HFFc6 (cell line): Measurements from ENCODE around the gene ZCWPW2. TPM values are rescaled to one million over a fixed set of nuclear protein-coding genes. Genes with fewer than 3 reads are reported as not detected.

Experiments
- DNase-seq: peaks from one replicate; pipeline ENCODE4 v3.0.0-alpha.2; 2018
- H3K27ac Mint-ChIP-seq: 2 replicates; pipeline ENCODE4 v1.8.0; 2020; ENCODE audit warnings: mild to moderate bottlenecking, mixed read lengths
- H3K27me3 Mint-ChIP-seq: 2 replicates; pipeline ENCODE4 v1.8.0; 2021; ENCODE audit warnings: mild to moderate bottlenecking, moderate library complexity, mixed read lengths; ENCODE audit not compliant: insufficient read depth
- H3K36me3 Mint-ChIP-seq: 2 replicates; pipeline ENCODE4 v1.8.0; 2021; ENCODE audit warnings: low read depth, mixed read lengths
- H3K4me1 Mint-ChIP-seq: 2 replicates; pipeline ENCODE4 v1.8.0; 2020; ENCODE audit warnings: low read depth, mixed read lengths
- H3K4me3 Mint-ChIP-seq: 2 replicates; pipeline ENCODE4 v1.8.0; 2020; ENCODE audit warnings: mild to moderate bottlenecking, moderate library complexity, mixed read lengths
- H3K9me3 Mint-ChIP-seq: 2 replicates; pipeline ENCODE4 v1.8.0; 2020; ENCODE audit warnings: mild to moderate bottlenecking, mixed read lengths
- total RNA-seq, 6 experiments: library from RNA; stranded (reverse); fragmentation: NEBNext Ultra II Directional; extraction: Animal tissue kit (Norgen Biotek cat#: 25700); gene quantifications; 2 replicates in 1 of 6; 3 replicates in 5 of 6; pipeline ENCODE4 v1.2.3, GENCODE V29; 2021
- TF ChIP-seq, protein P1 (sequence below): fragments of 200-600 bp; sonication (generic); IDR thresholded peaks from 2 replicates; pipeline ENCODE4 v1.5.0; 2021; ENCODE audit warnings: antibody characterized with exemption, mild to moderate bottlenecking

ZCWPW2 gene
- total RNA-seq, 6 experiments from 2014 or later, result 0.34 to 0.87 (median 0.58) TPM

DNA sequence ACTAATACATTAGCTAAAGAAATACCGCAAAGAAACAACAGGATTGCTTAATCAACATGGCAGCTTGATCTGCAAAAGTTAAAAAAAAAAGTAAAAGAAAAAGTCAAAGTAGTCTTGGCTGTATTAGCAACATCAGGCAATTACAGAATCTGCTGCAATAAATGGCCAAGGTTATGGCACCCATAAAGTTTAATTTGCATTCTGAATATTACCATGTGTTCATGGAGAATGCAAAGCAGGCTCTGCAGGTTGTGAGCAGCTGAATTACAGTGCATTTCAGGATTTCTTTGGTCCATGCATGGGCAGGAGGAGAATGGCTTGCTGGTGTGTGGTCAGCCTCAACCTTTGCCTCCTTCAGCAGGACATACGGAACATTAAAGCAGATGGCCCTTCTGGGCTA is 199.2 kb downstream of the ZCWPW2 start:
- H3K4me3 Mint-ChIP-seq, result no peak overlapping the region
- H3K9me3 Mint-ChIP-seq, result peaks cover 39% of the 10 kb centered on the region
- no peaks in the 10 kb centered on the region; the same call in 1 of the 2 replicates for H3K36me3 Mint-ChIP-seq

DNA sequence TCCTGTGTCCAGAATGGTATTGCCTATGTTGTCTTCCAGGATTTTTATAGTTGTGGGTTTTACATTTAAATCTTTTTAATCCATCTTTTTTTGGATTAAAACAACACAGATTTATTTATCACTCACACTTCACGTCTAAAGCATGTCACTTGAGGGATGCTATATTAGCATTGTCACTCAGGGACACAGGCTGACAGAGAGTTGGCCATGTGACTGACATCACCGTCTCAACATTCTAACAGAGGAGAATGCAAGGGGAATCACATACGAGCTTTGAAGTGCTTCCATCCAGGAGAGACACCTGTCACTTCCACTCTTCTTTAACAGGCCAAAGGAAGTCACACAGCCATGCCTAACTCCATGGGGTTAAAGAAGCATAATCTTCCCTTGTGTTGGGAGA is 204.7 kb downstream of the ZCWPW2 start:
- H3K27me3 Mint-ChIP-seq, result no peaks in the 10 kb centered on the region
- H3K36me3 Mint-ChIP-seq, result no peaks in the 10 kb centered on the region
- no peaks in the 10 kb centered on the region for H3K4me1 Mint-ChIP-seq
- H3K27ac Mint-ChIP-seq, result no peak overlapping the region
- H3K4me3 Mint-ChIP-seq, result no peak overlapping the region
- H3K9me3 Mint-ChIP-seq, result peaks cover 18% of the 10 kb centered on the region
- TF ChIP-seq, protein P1, sequence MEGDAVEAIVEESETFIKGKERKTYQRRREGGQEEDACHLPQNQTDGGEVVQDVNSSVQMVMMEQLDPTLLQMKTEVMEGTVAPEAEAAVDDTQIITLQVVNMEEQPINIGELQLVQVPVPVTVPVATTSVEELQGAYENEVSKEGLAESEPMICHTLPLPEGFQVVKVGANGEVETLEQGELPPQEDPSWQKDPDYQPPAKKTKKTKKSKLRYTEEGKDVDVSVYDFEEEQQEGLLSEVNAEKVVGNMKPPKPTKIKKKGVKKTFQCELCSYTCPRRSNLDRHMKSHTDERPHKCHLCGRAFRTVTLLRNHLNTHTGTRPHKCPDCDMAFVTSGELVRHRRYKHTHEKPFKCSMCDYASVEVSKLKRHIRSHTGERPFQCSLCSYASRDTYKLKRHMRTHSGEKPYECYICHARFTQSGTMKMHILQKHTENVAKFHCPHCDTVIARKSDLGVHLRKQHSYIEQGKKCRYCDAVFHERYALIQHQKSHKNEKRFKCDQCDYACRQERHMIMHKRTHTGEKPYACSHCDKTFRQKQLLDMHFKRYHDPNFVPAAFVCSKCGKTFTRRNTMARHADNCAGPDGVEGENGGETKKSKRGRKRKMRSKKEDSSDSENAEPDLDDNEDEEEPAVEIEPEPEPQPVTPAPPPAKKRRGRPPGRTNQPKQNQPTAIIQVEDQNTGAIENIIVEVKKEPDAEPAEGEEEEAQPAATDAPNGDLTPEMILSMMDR, result no peak
- no peak for DNase-seq

More for the DNA sequence above, 199.2 kb downstream of the ZCWPW2 start:
- Mint-ChIP-seq H3K4me1 (no peaks in the 10 kb centered on the region), H3K27me3 (no peaks in the 10 kb centered on the region), H3K27ac (no peak overlapping the region)
- TF ChIP-seq, protein P1, result no peak
- DNase-seq, result no peak

DNA sequence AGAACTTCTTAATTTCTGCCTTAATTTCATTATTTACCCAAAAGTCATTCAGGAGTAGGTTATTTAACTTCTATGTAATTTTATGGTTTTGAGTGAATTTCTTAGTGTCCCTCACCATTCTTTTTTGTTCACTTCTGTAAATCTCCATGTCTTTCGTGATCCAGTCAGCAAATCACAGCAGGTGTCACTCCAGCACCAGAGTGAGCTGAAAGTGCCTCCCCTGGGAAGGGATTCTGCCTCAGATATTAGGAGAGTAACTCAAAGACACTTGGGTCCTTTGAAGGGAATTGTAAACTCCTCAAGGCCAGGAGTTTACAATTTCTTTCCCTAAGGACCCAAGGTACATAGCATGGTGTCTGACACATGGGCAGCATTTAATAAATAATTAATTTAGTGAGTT is 207.7 kb downstream of the ZCWPW2 start:
- no peaks in the 10 kb centered on the region for H3K36me3 Mint-ChIP-seq
- H3K4me1 Mint-ChIP-seq, result no peaks in the 10 kb centered on the region
- no peak overlapping the region for H3K27ac Mint-ChIP-seq
- no peaks in the 10 kb centered on the region for H3K27me3 Mint-ChIP-seq
- H3K9me3 Mint-ChIP-seq, result peaks cover 1% of the 10 kb centered on the region; the same call in 1 of the 2 replicates
- no peak overlapping the region for H3K4me3 Mint-ChIP-seq
- DNase-seq, result no peak
- TF ChIP-seq, protein P1, result no peak

DNA sequence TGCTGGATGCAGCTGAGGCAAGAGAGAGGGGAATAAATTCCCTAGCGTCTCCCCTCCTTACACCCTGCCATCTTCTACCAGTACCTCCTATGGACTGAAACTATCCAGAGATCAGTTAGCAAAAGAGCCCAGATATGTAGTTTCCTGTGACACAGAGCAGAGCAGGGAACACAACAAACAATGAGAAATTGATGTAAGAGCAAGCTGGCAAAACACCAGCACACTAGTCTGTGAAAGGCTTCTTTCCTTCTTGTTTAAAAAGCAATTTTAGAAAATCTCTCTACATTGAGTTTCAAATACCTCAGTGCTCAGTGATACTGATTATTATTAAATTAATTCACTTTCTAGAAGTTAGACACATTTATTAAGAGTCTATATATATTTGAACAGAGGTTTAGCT is 215.7 kb downstream of the ZCWPW2 start:
- Mint-ChIP-seq H3K4me1 (no peaks in the 10 kb centered on the region), H3K36me3 (no peaks in the 10 kb centered on the region)

DNA sequence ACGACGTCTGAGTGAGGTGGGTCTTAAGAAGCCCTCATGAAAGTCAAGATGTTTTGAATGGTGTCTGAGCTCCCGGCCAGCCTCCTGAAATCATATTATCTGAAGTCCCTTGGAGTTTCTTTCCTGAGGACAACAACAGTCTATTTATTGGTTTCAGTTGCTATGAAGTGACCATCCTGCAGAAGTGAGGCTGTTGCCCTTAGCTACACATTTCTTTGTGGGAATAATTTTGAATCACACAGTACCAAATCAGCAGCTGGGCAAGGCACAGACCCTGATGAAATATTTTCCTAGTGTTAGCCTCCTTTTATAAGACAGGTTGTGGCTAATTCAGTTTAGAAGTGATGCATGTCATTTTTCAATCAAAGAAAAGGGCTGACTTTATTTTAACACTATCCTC is 220.8 kb downstream of the ZCWPW2 start:
- no peak for DNase-seq
- Mint-ChIP-seq H3K36me3 (no peaks in the 10 kb centered on the region), H3K9me3 (no peaks in the 10 kb centered on the region; the same call in 1 of the 2 replicates), H3K4me3 (no peak overlapping the region), H3K27ac (no peak overlapping the region), H3K4me1 (no peaks in the 10 kb centered on the region), H3K27me3 (no peaks in the 10 kb centered on the region; the same call in none of the 2 replicates)
- TF ChIP-seq, protein P1, result no peak

More for the DNA sequence above, 215.7 kb downstream of the ZCWPW2 start:
- H3K9me3 Mint-ChIP-seq, result peaks cover 4% of the 10 kb centered on the region
- H3K4me3 Mint-ChIP-seq, result no peak overlapping the region
- TF ChIP-seq, protein P1, result no peak
- peaks cover 2% of the 10 kb centered on the region for H3K27me3 Mint-ChIP-seq
- no peak overlapping the region for H3K27ac Mint-ChIP-seq
- DNase-seq, result no peak

DNA sequence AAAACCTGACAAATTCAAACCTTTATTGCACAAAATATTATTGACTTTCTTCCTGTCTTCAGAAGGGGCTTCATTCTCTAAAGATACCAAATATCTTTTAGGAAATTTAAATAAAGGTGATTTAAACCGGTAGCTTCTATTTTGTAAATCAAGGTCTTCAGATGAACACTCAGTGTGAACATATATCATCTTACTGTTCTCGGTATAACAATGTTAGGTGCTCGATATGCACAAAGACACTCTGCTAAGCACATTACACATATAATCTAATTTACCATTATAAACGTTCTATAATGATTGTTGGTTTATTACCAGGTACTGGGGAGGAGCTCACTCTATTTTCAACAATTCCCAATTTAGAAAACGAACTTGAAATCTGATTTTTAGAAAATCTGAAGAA is 225.5 kb downstream of the ZCWPW2 start:
- TF ChIP-seq, protein P1, result no peak
- no peak overlapping the region for H3K27ac Mint-ChIP-seq
- no peaks in the 10 kb centered on the region for H3K36me3 Mint-ChIP-seq
- no peaks in the 10 kb centered on the region for H3K9me3 Mint-ChIP-seq
- no peak for DNase-seq
- no peaks in the 10 kb centered on the region for H3K4me1 Mint-ChIP-seq
- peaks cover 9% of the 10 kb centered on the region for H3K27me3 Mint-ChIP-seq
- H3K4me3 Mint-ChIP-seq, result no peak overlapping the region
